Brain microvascular endothelial cell (primary cell): ENCODE results near the gene AACS.

Source experiments
- DNase-seq: peaks from one replicate; pipeline ENCODE4 v3.0.0-alpha.2; 2020
- H3K27ac ChIP-seq: fragments of 250-450 bp; sonication (Bioruptor Pico); 2 replicates; pipeline ENCODE4 v1.5.1; 2020; ENCODE audit warnings: mild to moderate bottlenecking, moderate library complexity
- H3K27me3 ChIP-seq: fragments of 250-450 bp; sonication (Bioruptor Pico); replicated peaks from 2 replicates; pipeline ENCODE4 v1.5.1; 2020; ENCODE audit warnings: mild to moderate bottlenecking
- H3K36me3 ChIP-seq: fragments of 250-450 bp; sonication (Bioruptor Pico); replicated peaks from 2 replicates; pipeline ENCODE4 v1.5.1; 2020; ENCODE audit warnings: mild to moderate bottlenecking
- H3K4me3 ChIP-seq: 2 replicates; pipeline ENCODE4 v1.5.1; 2011; ENCODE audit warnings: low read depth, mild to moderate bottlenecking, control low read depth, low read length, moderate library complexity
- CTCF ChIP-seq: IDR thresholded peaks from 2 replicates; pipeline ENCODE4 v1.5.1; 2011; ENCODE audit warnings: low read depth, mild to moderate bottlenecking, moderate library complexity, low read length, control low read depth, inconsistent platforms; ENCODE audit errors: missing control alignments
- in situ Hi-C: cut with HindIII; loops from 2 replicates; pipeline ENCODE4 v1.10.0; 2017; ENCODE audit warnings: low sequenced_read_pairs, low pct_ligation_motif_present

AACS gene

GRCh38 chr12:125093681-125094330, 28.6 kb downstream of the AACS start:
- DNase-seq: no peak
- H3K27me3 ChIP-seq: no peaks in the 10 kb centered on the region
- peaks cover 8% of the 10 kb centered on the region for H3K36me3 ChIP-seq
- no peak for TF ChIP-seq CTCF
- no peak overlapping the region for H3K27ac ChIP-seq
- in situ Hi-C loops: no loop called here
- no peak overlapping the region for H3K4me3 ChIP-seq

GRCh38 chr12:125096894-125097293, 31.7 kb downstream of the AACS start:
- TF ChIP-seq CTCF: no peak
- H3K27ac ChIP-seq: no peak overlapping the region
- DNase-seq: no peak
- in situ Hi-C loops: no loop called here
- H3K36me3 ChIP-seq: peaks cover 2% of the 10 kb centered on the region
- H3K27me3 ChIP-seq: no peaks in the 10 kb centered on the region
- no peak overlapping the region for H3K4me3 ChIP-seq

GRCh38 chr12:125097427-125097826, 32.2 kb downstream of the AACS start:
- no peaks in the 10 kb centered on the region for H3K27me3 ChIP-seq
- DNase-seq: no peak
- H3K36me3 ChIP-seq: peaks cover 2% of the 10 kb centered on the region
- TF ChIP-seq CTCF: no peak
- in situ Hi-C loops: no loop called here
- no peak overlapping the region for H3K27ac ChIP-seq
- no peak overlapping the region for H3K4me3 ChIP-seq

- H3K36me3 ChIP-seq: peaks cover 11% of the 10 kb centered on the region
- H3K27me3 ChIP-seq: no peaks in the 10 kb centered on the region
- in situ Hi-C loops: no loop called here
- TF ChIP-seq CTCF: no peak
- no peak for DNase-seq
- no peak overlapping the region for H3K4me3 ChIP-seq
- no peak overlapping the region for H3K27ac ChIP-seq
Observed at GRCh38 chr12:125098676-125099408, 33.6 kb downstream of the AACS start.

GRCh38 chr12:125099409-125099782, 34.2 kb downstream of the AACS start:
- H3K27me3 ChIP-seq: no peaks in the 10 kb centered on the region
- no peak overlapping the region for H3K4me3 ChIP-seq
- peaks cover 12% of the 10 kb centered on the region for H3K36me3 ChIP-seq
- DNase-seq: no peak
- no peak for TF ChIP-seq CTCF
- in situ Hi-C loops: no loop called here
- H3K27ac ChIP-seq: no peak overlapping the region
